ENCODE measurements around the gene EEF1A2.

The EEF1A2 gene

DNA sequence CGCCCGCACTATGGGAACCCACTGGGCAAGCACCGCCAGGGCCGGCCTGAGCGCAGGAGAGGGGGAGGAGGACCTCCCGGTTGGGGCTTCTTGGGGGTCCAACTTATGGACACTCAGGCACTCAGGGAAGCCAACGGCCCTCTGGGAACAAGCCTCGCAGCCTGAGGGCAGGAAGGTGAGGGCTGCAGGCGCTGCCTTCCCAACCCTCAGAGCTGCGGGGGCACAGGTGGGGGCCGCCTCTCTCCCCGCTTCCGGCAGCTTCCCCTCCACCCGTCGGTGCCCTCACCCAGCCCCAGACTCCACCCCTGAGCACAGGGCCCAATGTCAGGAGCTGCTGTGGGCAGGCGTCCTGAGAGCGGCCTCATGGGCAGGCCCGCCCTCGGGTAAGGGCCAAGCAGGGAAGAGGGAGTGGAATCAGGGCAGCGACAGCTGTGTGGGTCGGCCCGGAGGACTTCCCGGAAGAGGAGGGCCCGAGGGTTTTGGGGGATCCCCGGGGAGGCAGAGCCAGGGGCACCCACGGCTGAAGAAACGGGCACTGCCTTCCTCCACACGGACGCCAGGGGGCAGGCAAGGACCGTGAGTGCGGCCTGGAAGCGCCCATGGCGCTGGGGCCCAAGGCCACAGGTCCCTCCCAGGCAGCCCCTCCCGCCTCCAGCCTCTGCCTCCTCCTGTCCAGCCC, 38.8 kb upstream of the EEF1A2 start:
- FAIRE-seq (peak; percentile 99), DNase-seq (ENCODE audit: insufficient read length, low spot score) (peak; percentile 100)
- TF ChIP-seq PAX5 (IDR thresholded peaks at IDR 0.05; ENCODE audit: insufficient read depth, low read length, severe bottlenecking) (peak; percentile 29), TAF1 (IDR thresholded peaks at IDR 0.05; ENCODE audit: low read depth, low read length) (no peak), SPI1 (IDR thresholded peaks at IDR 0.05; ENCODE audit: low read depth, low read length) (0 out of 2 replicates have a peak, but pooled peaks have one; percentile 2), POLR2A (IDR thresholded peaks at IDR 0.05; ENCODE audit: low read depth, low read length) (0 out of 2 replicates have a peak, but pooled peaks have one; percentile 26), POLR2AphosphoS5 (IDR thresholded peaks at IDR 0.05; ENCODE audit: low read depth, low read length) (0 out of 2 replicates have a peak, but pooled peaks have one; percentile 38), POU2F2 (IDR thresholded peaks at IDR 0.05; ENCODE audit: low read depth, low read length) (0 out of 2 replicates have a peak, but pooled peaks have one; percentile 30)

DNA sequence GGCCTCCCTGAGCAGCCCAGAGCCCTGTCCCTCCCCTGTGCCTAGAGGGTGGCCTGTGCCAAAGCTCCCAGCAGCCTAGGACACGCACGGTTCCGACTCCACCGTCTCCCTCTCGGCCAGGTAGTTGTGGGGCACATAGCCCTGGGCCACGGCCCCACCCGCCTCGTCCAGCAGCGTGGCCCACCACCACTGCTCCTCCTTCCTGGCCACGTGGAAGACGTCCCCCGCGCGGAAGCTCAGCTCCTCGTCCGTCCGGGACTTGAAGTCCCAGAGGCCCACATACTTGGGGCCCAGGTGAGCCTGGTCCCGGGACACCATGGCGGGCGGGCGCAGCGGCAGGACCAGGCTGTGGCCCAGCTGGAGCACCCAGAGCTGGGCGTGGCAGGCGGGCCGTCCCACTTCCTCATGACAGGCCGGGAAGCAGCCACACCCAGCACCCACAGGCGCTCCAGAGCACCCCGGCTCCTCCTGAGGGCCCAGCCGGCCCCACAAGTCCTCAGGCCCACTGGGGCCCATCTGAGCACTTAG, 38.2 kb upstream of the EEF1A2 start, which contains the start of gene PTK6:
Gene PTK6, minus strand, starts transcription at position 380 of the 528 bp plus-strand sequence. Its CDS starts 62 bp downstream, at position 318.
- no peak for TF ChIP-seq POLR2A (IDR thresholded peaks at IDR 0.05; ENCODE audit: low read depth, low read length)
- no peak for TF ChIP-seq POU2F2 (IDR thresholded peaks at IDR 0.05; ENCODE audit: low read depth, low read length)
- TF ChIP-seq TAF1 (IDR thresholded peaks at IDR 0.05; ENCODE audit: low read depth, low read length): no peak
- no peak for TF ChIP-seq POLR2AphosphoS5 (IDR thresholded peaks at IDR 0.05; ENCODE audit: low read depth, low read length)
- peak; percentile 54 for TF ChIP-seq SPI1 (IDR thresholded peaks at IDR 0.05; ENCODE audit: low read depth, low read length)
- DNase-seq (ENCODE audit: insufficient read length, low spot score) (no peak), FAIRE-seq (no peak)

DNA sequence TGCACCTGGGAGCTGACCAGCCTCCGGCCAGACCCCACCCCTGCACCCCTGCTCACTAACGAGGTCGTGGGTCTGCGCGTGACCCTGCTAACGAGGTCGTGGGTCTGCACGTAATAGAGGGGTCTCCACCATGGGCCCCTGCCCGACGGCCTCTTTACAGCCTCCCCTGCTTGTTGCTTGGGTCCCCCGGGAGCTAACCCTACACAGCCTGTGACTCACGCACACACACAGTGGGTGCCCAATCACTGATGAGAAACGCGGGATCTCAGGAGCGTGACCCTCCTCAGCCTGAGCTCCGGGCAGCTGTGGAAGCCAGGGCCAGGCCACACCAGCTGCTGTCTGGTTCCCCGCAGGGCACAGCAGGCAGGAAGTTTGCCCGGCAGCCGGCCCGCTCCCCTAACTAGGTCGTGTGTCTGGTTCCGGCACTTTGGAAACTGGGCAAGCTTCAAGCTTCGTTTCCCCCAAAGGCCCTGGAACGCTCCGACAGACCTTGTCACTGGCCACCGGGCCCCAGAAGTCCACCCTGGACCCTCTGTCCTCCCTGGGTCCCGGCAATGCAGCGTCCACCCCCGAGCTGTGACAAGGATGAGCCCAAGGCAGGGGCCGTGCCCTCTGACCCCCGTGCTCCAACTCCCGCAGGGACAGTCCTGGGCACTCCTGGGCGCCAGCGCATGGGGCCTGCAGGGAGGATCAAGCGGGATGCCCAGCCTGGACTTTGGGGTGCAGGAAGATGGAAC, 37.5 kb upstream of the EEF1A2 start:
- DNase-seq (ENCODE audit: insufficient read length, low spot score) (no peak), FAIRE-seq (no peak)

DNA sequence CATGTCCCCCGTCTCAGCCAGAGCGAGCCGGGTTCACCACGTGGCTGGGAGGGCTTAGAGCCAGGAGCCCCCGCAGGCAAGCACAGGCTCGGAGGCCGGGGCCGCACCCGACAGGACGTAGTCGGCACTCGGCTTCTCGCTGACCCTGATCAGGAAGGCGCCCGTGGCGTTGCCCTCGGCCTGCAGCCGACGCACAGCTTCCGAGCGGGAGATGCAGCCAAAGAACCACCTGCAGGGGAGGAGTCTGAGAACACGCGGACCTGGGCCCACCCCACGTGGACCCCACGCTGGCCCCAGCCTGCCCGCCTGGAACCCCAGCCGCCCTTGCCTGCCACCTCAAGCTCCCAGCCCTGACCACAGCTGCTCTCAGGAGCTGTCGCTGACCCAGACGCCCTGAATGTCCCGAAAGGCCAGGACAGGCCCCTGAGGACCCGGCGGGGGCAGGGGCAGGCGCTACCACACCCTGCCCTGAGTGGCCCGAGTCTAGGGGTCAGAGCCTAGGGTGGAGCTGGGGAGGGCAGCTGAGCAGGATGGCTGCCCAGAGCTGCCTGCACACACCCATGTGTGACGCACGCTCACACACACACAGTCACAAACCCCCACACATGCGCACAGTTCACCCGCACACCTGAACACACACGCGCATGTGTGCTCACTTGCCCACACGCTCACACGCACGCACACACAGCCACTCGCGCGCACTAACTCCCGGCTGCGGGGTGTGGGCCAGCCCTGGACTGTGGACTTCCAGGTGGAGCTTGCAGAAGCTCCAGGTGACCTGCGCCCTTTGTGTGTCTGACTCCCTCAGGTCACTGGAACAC, 36.2 kb upstream of the EEF1A2 start:
- FAIRE-seq: no peak

More for the DNA sequence above, 37.5 kb upstream of the EEF1A2 start:
- TF ChIP-seq POLR2A (IDR thresholded peaks at IDR 0.05; ENCODE audit: low read depth, low read length) (no peak), PAX5 (IDR thresholded peaks at IDR 0.05; ENCODE audit: insufficient read depth, low read length, severe bottlenecking) (no peak), POU2F2 (IDR thresholded peaks at IDR 0.05; ENCODE audit: low read depth, low read length) (no peak), POLR2AphosphoS5 (IDR thresholded peaks at IDR 0.05; ENCODE audit: low read depth, low read length) (no peak)

DNA sequence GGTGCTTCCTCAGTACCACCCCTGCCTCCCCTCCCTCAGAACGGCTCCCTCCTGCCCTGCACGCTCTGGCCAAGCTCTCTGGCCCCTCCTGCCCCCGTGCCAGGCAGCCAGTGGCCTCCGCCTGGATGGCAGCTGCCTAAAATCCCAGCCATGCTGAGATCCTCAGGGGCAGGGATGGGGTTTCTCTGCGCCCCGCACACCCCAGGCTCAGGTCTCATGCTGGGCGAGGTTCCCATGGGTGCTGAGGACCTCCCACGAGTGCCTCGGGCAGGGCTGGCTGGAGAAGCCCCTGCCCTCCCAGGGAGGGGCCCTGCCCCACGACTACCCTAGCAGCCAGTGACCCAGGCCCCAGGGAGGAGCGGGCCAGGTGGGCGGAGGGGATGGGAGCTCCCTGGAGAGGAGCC, 35.5 kb upstream of the EEF1A2 start:
- no peak for DNase-seq (ENCODE audit: insufficient read length, low spot score)
- TF ChIP-seq POU2F2 (IDR thresholded peaks at IDR 0.05; ENCODE audit: low read depth, low read length): no peak
- no peak for TF ChIP-seq TAF1 (IDR thresholded peaks at IDR 0.05; ENCODE audit: low read depth, low read length)
- TF ChIP-seq PAX5 (IDR thresholded peaks at IDR 0.05; ENCODE audit: insufficient read depth, low read length, severe bottlenecking): no peak
- no peak for TF ChIP-seq POLR2A (IDR thresholded peaks at IDR 0.05; ENCODE audit: low read depth, low read length)
- no peak for TF ChIP-seq POLR2AphosphoS5 (IDR thresholded peaks at IDR 0.05; ENCODE audit: low read depth, low read length)
- TF ChIP-seq SPI1 (IDR thresholded peaks at IDR 0.05; ENCODE audit: low read depth, low read length): no peak
- no peak for FAIRE-seq

More for the DNA sequence above, 36.2 kb upstream of the EEF1A2 start:
- TF ChIP-seq SPI1 (IDR thresholded peaks at IDR 0.05; ENCODE audit: low read depth, low read length) (no peak), PAX5 (IDR thresholded peaks at IDR 0.05; ENCODE audit: insufficient read depth, low read length, severe bottlenecking) (no peak), POU2F2 (IDR thresholded peaks at IDR 0.05; ENCODE audit: low read depth, low read length) (no peak), POLR2AphosphoS5 (IDR thresholded peaks at IDR 0.05; ENCODE audit: low read depth, low read length) (no peak), POLR2A (IDR thresholded peaks at IDR 0.05; ENCODE audit: low read depth, low read length) (no peak), TAF1 (IDR thresholded peaks at IDR 0.05; ENCODE audit: low read depth, low read length) (no peak)
- DNase-seq (ENCODE audit: insufficient read length, low spot score): no peak

DNA sequence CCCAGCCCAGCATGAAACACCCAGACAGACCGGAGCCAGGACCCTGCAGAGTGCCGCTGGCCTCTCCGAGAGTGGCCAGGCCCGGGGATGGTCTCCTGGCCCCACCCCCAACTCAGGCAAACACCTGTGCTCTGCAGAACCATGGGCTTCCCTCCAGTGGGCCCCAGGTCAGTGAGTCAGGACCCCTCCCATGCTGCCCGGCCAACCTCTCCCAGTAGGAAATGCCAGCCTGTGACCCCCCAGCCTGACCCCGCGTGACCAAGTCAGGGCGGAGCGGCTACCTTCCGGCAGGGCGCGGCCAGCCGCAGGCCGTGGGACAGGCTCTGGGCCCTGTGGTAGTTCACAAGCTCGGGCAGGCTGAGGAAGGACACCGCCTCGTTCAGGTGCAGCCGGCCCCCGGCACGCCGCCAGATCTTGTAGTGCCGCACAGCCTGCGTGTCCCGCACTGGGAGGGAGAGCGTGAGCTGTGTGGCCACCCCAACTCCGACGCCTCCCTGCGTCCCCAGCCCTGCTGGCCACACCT, 35.0 kb upstream of the EEF1A2 start:
- DNase-seq (ENCODE audit: insufficient read length, low spot score): no peak
- FAIRE-seq: no peak

DNA sequence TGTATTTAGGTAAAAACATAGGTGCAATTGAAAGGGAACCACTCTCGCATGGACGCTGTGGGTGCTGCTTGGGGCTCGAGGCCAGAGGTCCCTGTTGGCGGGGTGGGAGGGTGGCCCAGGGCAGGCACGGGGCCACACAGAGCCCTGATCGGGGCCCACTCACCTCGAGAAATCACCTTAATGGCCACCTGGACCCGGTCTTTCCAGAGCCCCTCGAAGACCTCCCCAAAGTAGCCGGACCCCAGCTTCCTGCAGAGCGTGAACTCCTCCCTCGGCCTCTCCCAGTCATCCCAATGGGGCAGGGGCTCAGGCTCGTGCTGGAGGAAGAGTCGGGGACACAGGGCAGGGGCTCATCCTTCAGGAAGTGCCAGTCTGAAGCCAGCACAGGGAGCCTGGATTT, 34.5 kb upstream of the EEF1A2 start:
- no peak for FAIRE-seq
- TF ChIP-seq SPI1 (IDR thresholded peaks at IDR 0.05; ENCODE audit: low read depth, low read length) (no peak), PAX5 (IDR thresholded peaks at IDR 0.05; ENCODE audit: insufficient read depth, low read length, severe bottlenecking) (no peak), POLR2A (IDR thresholded peaks at IDR 0.05; ENCODE audit: low read depth, low read length) (no peak), POU2F2 (IDR thresholded peaks at IDR 0.05; ENCODE audit: low read depth, low read length) (no peak), POLR2AphosphoS5 (IDR thresholded peaks at IDR 0.05; ENCODE audit: low read depth, low read length) (no peak), TAF1 (IDR thresholded peaks at IDR 0.05; ENCODE audit: low read depth, low read length) (no peak)

More for the DNA sequence above, 35.0 kb upstream of the EEF1A2 start:
- no peak for TF ChIP-seq TAF1 (IDR thresholded peaks at IDR 0.05; ENCODE audit: low read depth, low read length)
- no peak for TF ChIP-seq POLR2AphosphoS5 (IDR thresholded peaks at IDR 0.05; ENCODE audit: low read depth, low read length)
- no peak for TF ChIP-seq PAX5 (IDR thresholded peaks at IDR 0.05; ENCODE audit: insufficient read depth, low read length, severe bottlenecking)
- TF ChIP-seq POU2F2 (IDR thresholded peaks at IDR 0.05; ENCODE audit: low read depth, low read length): no peak
- TF ChIP-seq POLR2A (IDR thresholded peaks at IDR 0.05; ENCODE audit: low read depth, low read length): no peak
- TF ChIP-seq SPI1 (IDR thresholded peaks at IDR 0.05; ENCODE audit: low read depth, low read length): no peak

DNA sequence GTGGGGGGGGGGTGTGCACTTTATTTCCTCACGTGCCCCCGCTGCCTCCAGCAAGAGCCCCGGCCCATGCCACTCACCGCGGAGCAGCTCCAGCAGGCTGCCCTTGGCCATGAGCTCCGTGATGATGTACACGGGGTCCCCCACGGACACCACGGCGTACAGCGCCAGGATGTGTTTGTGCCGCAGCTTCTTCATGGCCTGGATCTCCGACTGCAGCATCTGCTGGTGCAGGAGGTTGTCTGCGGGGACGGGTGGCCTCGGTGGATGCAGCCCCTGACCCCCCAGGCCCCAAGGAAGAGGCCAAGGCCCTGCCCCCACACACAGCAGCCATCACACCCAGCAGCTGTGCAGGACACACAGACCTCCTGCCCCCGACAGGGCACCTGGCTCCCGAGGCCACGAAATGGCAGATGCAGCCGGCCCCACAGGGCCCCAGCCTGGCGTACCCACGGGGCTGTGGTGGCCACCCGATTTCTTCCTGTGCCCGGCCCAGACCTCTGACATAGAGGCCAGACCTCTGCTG, 33.6 kb upstream of the EEF1A2 start:
- TF ChIP-seq TAF1 (IDR thresholded peaks at IDR 0.05; ENCODE audit: low read depth, low read length): no peak
- TF ChIP-seq PAX5 (IDR thresholded peaks at IDR 0.05; ENCODE audit: insufficient read depth, low read length, severe bottlenecking): no peak
- TF ChIP-seq POLR2AphosphoS5 (IDR thresholded peaks at IDR 0.05; ENCODE audit: low read depth, low read length): no peak
- TF ChIP-seq POLR2A (IDR thresholded peaks at IDR 0.05; ENCODE audit: low read depth, low read length): no peak
- no peak for TF ChIP-seq SPI1 (IDR thresholded peaks at IDR 0.05; ENCODE audit: low read depth, low read length)
- TF ChIP-seq POU2F2 (IDR thresholded peaks at IDR 0.05; ENCODE audit: low read depth, low read length): no peak
- DNase-seq (ENCODE audit: insufficient read length, low spot score): no peak
- FAIRE-seq: no peak

More for the DNA sequence above, 34.5 kb upstream of the EEF1A2 start:
- no peak for DNase-seq (ENCODE audit: insufficient read length, low spot score)

Measured in GM12891 (cell line).